ENCODE measurements around the gene TMEM231.

Gene TMEM231

GRCh38 chr16:75535901-75536300, 20.2 kb downstream of the TMEM231 start, which contains the start of gene CHST5:
Gene CHST5, minus strand, starts transcription at chr16:75536108. Its CDS starts 5,724 bp downstream, at chr16:75530384.
- TF ChIP-seq, protein P1, sequence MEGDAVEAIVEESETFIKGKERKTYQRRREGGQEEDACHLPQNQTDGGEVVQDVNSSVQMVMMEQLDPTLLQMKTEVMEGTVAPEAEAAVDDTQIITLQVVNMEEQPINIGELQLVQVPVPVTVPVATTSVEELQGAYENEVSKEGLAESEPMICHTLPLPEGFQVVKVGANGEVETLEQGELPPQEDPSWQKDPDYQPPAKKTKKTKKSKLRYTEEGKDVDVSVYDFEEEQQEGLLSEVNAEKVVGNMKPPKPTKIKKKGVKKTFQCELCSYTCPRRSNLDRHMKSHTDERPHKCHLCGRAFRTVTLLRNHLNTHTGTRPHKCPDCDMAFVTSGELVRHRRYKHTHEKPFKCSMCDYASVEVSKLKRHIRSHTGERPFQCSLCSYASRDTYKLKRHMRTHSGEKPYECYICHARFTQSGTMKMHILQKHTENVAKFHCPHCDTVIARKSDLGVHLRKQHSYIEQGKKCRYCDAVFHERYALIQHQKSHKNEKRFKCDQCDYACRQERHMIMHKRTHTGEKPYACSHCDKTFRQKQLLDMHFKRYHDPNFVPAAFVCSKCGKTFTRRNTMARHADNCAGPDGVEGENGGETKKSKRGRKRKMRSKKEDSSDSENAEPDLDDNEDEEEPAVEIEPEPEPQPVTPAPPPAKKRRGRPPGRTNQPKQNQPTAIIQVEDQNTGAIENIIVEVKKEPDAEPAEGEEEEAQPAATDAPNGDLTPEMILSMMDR (conservative IDR thresholded peaks at IDR 0.05; ENCODE audit: low read length): no peak
- H3K4me3 ChIP-seq (ENCODE audit: low read length): no peak within 1 kb of the TSS
- DNase-seq (ENCODE audit: low read depth): no peak

- TF ChIP-seq, protein P1 (conservative IDR thresholded peaks at IDR 0.05; ENCODE audit: low read length): no peak
- no peak for DNase-seq (ENCODE audit: low read depth)
- H3K4me3 ChIP-seq (ENCODE audit: low read length): no peak overlapping the region
Measured at GRCh38 chr16:75535211-75535843, 20.7 kb downstream of the TMEM231 start.

- no peak overlapping the region for H3K4me3 ChIP-seq (ENCODE audit: low read length)
- no peak for DNase-seq (ENCODE audit: low read depth)
- TF ChIP-seq, protein P1 (conservative IDR thresholded peaks at IDR 0.05; ENCODE audit: low read length): no peak
Measured at GRCh38 chr16:75534560-75535205, 21.4 kb downstream of the TMEM231 start.

DNA sequence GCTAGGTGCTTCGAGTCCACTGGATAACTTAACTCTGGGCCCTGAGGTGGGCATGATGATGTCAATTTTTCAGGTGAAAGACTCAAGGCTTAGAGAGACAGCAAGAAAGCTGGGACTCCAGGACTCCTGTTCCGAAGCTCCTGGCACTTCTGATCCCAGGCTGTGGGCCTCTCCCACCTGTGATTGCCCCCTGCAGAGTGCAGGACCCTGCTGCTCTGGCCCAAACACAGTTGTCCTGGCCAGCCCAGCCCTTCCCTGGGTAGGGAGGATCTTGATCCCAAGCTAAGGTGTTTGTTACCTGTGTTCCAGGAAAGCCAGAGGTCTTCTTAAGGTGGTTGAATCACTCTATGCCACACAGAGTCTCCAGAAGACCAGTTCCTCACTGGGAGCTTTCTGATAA, 23.3 kb downstream of the TMEM231 start:
- H3K4me3 ChIP-seq (ENCODE audit: low read length): no peak overlapping the region
- no peak for DNase-seq (ENCODE audit: low read depth)
- TF ChIP-seq, protein P1 (conservative IDR thresholded peaks at IDR 0.05; ENCODE audit: low read length): no peak

DNA sequence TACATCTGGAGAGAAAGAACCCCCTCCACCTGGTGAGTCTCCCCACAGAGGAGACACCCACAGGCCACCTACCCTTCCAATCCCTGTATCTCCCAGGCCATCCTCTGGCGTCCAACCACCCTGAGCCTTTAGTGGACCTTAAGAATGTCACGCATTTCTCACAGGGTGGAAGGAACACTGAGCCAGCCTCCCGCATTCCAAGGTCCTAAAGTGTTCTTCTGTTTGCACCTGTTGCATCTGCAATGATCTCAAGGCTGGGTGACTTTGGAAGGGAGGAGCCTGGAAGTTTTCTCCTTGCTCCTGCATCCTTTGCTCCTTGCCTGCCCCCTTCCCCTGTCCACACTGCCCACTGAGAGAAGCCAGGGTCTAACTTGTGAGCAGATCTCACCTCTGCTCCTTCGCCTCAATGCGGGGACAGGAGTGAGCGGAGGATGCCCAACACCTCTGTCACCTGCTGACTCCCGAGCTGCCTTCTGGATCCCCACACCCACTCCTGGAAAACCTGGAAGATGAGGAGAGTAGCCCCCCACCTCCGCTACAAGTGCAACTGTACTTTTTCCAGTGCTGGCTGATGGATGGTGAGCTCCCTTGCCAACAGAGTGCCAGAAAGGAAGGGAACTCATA, 23.8 kb downstream of the TMEM231 start:
- TF ChIP-seq, protein P1 (conservative IDR thresholded peaks at IDR 0.05; ENCODE audit: low read length): no peak
- DNase-seq (ENCODE audit: low read depth): no peak
- H3K4me3 ChIP-seq (ENCODE audit: low read length): no peak overlapping the region

GRCh38 chr16:75529959-75530358, 26.1 kb downstream of the TMEM231 start:
- H3K4me3 ChIP-seq (ENCODE audit: low read length): no peak overlapping the region
- DNase-seq (ENCODE audit: low read depth): no peak
- TF ChIP-seq, protein P1 (conservative IDR thresholded peaks at IDR 0.05; ENCODE audit: low read length): no peak

Measured in AG10803 (cell line).